GM12878 (cell line): ENCODE measurements around the gene SPINK4. TPM values are rescaled to one million over a fixed set of nuclear protein-coding genes. Genes with fewer than 3 reads are reported as not detected.

Experiments
- CBX5 ChIP-seq: sonication (generic); IDR thresholded peaks from 2 replicates; pipeline ENCODE4 v1.6.1; 2016; ENCODE audit warnings: low read depth, moderate library complexity, mild to moderate bottlenecking, inconsistent platforms
- CHD2 ChIP-seq: IDR thresholded peaks from 2 replicates; pipeline ENCODE4 v1.6.1; 2011; ENCODE audit warnings: low read depth, low read length, improper control_type of control experiment, borderline replicate concordance
- EGR1 ChIP-seq, 2 experiments: IDR thresholded peaks; 1 replicate in 1 of 2; 2 replicates in 1 of 2; pipeline ENCODE4 v1.6.1; 2011 to 2012; ENCODE audit warnings: low read depth in 2 of 2, low read length in 2 of 2, borderline replicate concordance in 1 of 2, mild to moderate bottlenecking in 1 of 2, moderate library complexity in 1 of 2
- EP300 ChIP-seq, 2 experiments: fragments of 150-350 bp in 1 of 2; IDR thresholded peaks; 2 replicates each; pipeline ENCODE4 v1.6.1; 2011 to 2012; ENCODE audit warnings: low read depth in 2 of 2, low read length in 2 of 2, borderline replicate concordance in 1 of 2, improper control_type of control experiment in 1 of 2, inconsistent platforms in 1 of 2; ENCODE audit not compliant: control insufficient read depth in 1 of 2
- ESRRA ChIP-seq: IDR thresholded peaks from 2 replicates; pipeline ENCODE4 v1.6.1; 2012; ENCODE audit warnings: mild to moderate bottlenecking, low read length, improper control_type of control experiment
- GATAD2B ChIP-seq: fragments of 450-650 bp; conservative IDR thresholded peaks from 2 replicates; pipeline ENCODE4 v1.6.1; 2017; ENCODE audit warnings: low read depth, mild to moderate bottlenecking, moderate library complexity
- JUND ChIP-seq: IDR thresholded peaks from 2 replicates; pipeline ENCODE4 v1.6.1; 2012; ENCODE audit warnings: low read depth, mild to moderate bottlenecking, low read length, improper control_type of control experiment, moderate library complexity
- MYB ChIP-seq: fragments of 150-350 bp; IDR thresholded peaks from 2 replicates; pipeline ENCODE4 v1.6.1; 2014; ENCODE audit warnings: mild to moderate bottlenecking, low read depth, low read length, borderline replicate concordance
- MYC ChIP-seq: IDR thresholded peaks from 2 replicates; pipeline ENCODE4 v1.6.1; 2011; ENCODE audit warnings: mild to moderate bottlenecking, low read length, moderate library complexity, inconsistent platforms; ENCODE audit not compliant: insufficient read depth, insufficient replicate concordance, insufficient read length, severe bottlenecking
- NFIC ChIP-seq: IDR thresholded peaks from 2 replicates; pipeline ENCODE4 v1.6.1; 2012; ENCODE audit warnings: low read depth, mild to moderate bottlenecking, inconsistent platforms, low read length, moderate library complexity
- SP1 ChIP-seq: IDR thresholded peaks from one replicate; pipeline ENCODE4 v1.6.1; 2011; ENCODE audit warnings: low read depth, low read length
- STAT3 ChIP-seq: IDR thresholded peaks from 2 replicates; pipeline ENCODE4 v1.6.1; 2011; ENCODE audit warnings: low read depth, low read length, improper control_type of control experiment
- TCF12 ChIP-seq: IDR thresholded peaks from 2 replicates; pipeline ENCODE4 v1.6.1; 2011; ENCODE audit warnings: low read depth, mild to moderate bottlenecking, low read length
- ZNF217 ChIP-seq: fragments of 450-650 bp; IDR thresholded peaks from 2 replicates; pipeline ENCODE4 v1.6.1; 2017; ENCODE audit warnings: antibody characterized with exemption, mild to moderate bottlenecking
- polyA plus RNA-seq, 11 experiments: library from polyadenylated mRNA; depleted of rRNA in 4 of 11; unstranded in 6 of 11; stranded (reverse) in 5 of 11; fragments of >200 nt; fragmentation: Nextera tagmentation in 4 of 11; fragmentation: Illumina TruSeq in 1 of 11; extraction: Ambion mirVana in 4 of 11; extraction: Trizol in 1 of 11; gene quantifications; 1 replicate in 1 of 11; 2 replicates in 10 of 11; pipeline versions ENCODE4 v1.2.1 to v1.2.3, GENCODE V29; 2011 to 2016; ENCODE audit warnings: inconsistent platforms in 2 of 11, missing spikeins in 2 of 11, low read depth in 1 of 11
- total RNA-seq, 4 experiments: library from RNA; depleted of rRNA in 3 of 4; stranded (reverse); fragments of >200 nt in 3 of 4; fragmentation: Illumina TruSeq in 1 of 4; extraction: Trizol in 1 of 4; gene quantifications; 2 replicates each; pipeline versions ENCODE4 v1.2.1 to v1.2.3, GENCODE V29; 2013 to 2021
- TF ChIP-seq, protein P1 (sequence below): IDR thresholded peaks from 2 replicates; pipeline ENCODE4 v1.6.1; 2011; ENCODE audit warnings: mild to moderate bottlenecking, low read depth, low read length, moderate library complexity; ENCODE audit not compliant: insufficient replicate concordance
- TF ChIP-seq, protein P2 (sequence below): fragments of 450-650 bp; IDR thresholded peaks from 2 replicates; pipeline ENCODE4 v1.6.1; 2016; ENCODE audit warnings: mild to moderate bottlenecking, moderate library complexity, borderline replicate concordance
- TF ChIP-seq, protein P3 (sequence below): fragments of 450-650 bp; IDR thresholded peaks from 2 replicates; pipeline ENCODE4 v1.6.1; 2017; ENCODE audit warnings: borderline replicate concordance
- TF ChIP-seq, protein P4 (sequence below): IDR thresholded peaks from 2 replicates; pipeline ENCODE4 v1.6.1; 2011; ENCODE audit warnings: borderline replicate concordance, low read depth, mild to moderate bottlenecking, moderate library complexity, low read length; ENCODE audit not compliant: insufficient read depth, poor library complexity, severe bottlenecking
- TF ChIP-seq, protein P5 (sequence below): fragments of 450-650 bp; IDR thresholded peaks from 2 replicates; pipeline ENCODE4 v1.6.1; 2018; ENCODE audit warnings: mild to moderate bottlenecking, low read depth, moderate library complexity; ENCODE audit not compliant: partially characterized antibody

The SPINK4 gene
- total and polyA plus RNA-seq, 10 of the 15 experiments (the other 5 are each of a cell fraction or from before 2014, with no cell fraction given): not detected

DNA sequence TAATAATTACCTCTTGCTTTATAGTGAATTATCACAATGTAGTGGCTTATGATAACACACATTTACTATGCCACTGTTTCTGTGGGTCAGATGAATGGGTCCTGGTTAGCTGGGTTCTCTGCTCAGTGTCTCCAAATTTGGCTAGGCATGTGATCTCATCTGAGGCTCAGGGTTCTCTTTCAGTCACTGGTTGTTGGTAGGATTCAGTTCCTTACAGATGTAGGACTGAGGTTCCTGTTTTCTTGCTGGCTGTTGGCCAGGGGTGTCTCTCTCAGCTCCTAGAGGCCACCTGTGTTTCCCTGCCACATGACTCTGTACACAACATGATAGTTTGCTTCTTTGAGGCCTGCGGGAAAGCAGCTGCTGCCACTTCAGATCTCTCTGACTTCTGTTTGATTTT, 57.5 kb downstream of the SPINK4 start (continued):
- TF ChIP-seq MYC (no peak), GATAD2B (no peak), ZNF217 (no peak), ESRRA (no peak), CBX5 (no peak), EP300 (IDR thresholded peaks at IDR 0.05; ENCODE audit: borderline replicate concordance in 1 of 2, control insufficient read depth in 1 of 2, low read depth in 2 of 2, low read length in 2 of 2) (peak; percentile 24 to 43; a peak in 1 of 4 replicates), SP1 (peak; percentile 8), CHD2 (no peak; the same call in 1 of the 2 replicates), EGR1 (IDR thresholded peaks at IDR 0.05; ENCODE audit: borderline replicate concordance in 1 of 2, low read depth in 2 of 2, low read length in 2 of 2) (no peak), STAT3 (no peak), MYB (no peak), NFIC (no peak; the same call in 1 of the 2 replicates), JUND (no peak), TCF12 (peak; percentile 74)
- TF ChIP-seq, protein P1, sequence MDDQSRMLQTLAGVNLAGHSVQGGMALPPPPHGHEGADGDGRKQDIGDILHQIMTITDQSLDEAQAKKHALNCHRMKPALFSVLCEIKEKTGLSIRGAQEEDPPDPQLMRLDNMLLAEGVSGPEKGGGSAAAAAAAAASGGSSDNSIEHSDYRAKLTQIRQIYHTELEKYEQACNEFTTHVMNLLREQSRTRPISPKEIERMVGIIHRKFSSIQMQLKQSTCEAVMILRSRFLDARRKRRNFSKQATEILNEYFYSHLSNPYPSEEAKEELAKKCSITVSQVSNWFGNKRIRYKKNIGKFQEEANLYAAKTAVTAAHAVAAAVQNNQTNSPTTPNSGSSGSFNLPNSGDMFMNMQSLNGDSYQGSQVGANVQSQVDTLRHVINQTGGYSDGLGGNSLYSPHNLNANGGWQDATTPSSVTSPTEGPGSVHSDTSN: no peak
- TF ChIP-seq, protein P2, sequence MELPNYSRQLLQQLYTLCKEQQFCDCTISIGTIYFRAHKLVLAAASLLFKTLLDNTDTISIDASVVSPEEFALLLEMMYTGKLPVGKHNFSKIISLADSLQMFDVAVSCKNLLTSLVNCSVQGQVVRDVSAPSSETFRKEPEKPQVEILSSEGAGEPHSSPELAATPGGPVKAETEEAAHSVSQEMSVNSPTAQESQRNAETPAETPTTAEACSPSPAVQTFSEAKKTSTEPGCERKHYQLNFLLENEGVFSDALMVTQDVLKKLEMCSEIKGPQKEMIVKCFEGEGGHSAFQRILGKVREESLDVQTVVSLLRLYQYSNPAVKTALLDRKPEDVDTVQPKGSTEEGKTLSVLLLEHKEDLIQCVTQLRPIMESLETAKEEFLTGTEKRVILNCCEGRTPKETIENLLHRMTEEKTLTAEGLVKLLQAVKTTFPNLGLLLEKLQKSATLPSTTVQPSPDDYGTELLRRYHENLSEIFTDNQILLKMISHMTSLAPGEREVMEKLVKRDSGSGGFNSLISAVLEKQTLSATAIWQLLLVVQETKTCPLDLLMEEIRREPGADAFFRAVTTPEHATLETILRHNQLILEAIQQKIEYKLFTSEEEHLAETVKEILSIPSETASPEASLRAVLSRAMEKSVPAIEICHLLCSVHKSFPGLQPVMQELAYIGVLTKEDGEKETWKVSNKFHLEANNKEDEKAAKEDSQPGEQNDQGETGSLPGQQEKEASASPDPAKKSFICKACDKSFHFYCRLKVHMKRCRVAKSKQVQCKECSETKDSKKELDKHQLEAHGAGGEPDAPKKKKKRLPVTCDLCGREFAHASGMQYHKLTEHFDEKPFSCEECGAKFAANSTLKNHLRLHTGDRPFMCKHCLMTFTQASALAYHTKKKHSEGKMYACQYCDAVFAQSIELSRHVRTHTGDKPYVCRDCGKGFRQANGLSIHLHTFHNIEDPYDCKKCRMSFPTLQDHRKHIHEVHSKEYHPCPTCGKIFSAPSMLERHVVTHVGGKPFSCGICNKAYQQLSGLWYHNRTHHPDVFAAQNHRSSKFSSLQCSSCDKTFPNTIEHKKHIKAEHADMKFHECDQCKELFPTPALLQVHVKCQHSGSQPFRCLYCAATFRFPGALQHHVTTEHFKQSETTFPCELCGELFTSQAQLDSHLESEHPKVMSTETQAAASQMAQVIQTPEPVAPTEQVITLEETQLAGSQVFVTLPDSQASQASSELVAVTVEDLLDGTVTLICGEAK: no peak
- TF ChIP-seq, protein P3, sequence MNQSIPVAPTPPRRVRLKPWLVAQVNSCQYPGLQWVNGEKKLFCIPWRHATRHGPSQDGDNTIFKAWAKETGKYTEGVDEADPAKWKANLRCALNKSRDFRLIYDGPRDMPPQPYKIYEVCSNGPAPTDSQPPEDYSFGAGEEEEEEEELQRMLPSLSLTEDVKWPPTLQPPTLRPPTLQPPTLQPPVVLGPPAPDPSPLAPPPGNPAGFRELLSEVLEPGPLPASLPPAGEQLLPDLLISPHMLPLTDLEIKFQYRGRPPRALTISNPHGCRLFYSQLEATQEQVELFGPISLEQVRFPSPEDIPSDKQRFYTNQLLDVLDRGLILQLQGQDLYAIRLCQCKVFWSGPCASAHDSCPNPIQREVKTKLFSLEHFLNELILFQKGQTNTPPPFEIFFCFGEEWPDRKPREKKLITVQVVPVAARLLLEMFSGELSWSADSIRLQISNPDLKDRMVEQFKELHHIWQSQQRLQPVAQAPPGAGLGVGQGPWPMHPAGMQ: no peak
- TF ChIP-seq, protein P4, sequence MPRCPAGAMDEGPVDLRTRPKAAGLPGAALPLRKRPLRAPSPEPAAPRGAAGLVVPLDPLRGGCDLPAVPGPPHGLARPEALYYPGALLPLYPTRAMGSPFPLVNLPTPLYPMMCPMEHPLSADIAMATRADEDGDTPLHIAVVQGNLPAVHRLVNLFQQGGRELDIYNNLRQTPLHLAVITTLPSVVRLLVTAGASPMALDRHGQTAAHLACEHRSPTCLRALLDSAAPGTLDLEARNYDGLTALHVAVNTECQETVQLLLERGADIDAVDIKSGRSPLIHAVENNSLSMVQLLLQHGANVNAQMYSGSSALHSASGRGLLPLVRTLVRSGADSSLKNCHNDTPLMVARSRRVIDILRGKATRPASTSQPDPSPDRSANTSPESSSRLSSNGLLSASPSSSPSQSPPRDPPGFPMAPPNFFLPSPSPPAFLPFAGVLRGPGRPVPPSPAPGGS: no peak
- TF ChIP-seq, protein P5, sequence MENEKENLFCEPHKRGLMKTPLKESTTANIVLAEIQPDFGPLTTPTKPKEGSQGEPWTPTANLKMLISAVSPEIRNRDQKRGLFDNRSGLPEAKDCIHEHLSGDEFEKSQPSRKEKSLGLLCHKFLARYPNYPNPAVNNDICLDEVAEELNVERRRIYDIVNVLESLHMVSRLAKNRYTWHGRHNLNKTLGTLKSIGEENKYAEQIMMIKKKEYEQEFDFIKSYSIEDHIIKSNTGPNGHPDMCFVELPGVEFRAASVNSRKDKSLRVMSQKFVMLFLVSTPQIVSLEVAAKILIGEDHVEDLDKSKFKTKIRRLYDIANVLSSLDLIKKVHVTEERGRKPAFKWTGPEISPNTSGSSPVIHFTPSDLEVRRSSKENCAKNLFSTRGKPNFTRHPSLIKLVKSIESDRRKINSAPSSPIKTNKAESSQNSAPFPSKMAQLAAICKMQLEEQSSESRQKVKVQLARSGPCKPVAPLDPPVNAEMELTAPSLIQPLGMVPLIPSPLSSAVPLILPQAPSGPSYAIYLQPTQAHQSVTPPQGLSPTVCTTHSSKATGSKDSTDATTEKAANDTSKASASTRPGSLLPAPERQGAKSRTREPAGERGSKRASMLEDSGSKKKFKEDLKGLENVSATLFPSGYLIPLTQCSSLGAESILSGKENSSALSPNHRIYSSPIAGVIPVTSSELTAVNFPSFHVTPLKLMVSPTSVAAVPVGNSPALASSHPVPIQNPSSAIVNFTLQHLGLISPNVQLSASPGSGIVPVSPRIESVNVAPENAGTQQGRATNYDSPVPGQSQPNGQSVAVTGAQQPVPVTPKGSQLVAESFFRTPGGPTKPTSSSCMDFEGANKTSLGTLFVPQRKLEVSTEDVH: no peak
